ENCODE measurements around the gene OSM.

GRCh38 chr22:30301995-30302809 lies 35.6 kb upstream of the OSM start:
- TF ChIP-seq, protein P1, sequence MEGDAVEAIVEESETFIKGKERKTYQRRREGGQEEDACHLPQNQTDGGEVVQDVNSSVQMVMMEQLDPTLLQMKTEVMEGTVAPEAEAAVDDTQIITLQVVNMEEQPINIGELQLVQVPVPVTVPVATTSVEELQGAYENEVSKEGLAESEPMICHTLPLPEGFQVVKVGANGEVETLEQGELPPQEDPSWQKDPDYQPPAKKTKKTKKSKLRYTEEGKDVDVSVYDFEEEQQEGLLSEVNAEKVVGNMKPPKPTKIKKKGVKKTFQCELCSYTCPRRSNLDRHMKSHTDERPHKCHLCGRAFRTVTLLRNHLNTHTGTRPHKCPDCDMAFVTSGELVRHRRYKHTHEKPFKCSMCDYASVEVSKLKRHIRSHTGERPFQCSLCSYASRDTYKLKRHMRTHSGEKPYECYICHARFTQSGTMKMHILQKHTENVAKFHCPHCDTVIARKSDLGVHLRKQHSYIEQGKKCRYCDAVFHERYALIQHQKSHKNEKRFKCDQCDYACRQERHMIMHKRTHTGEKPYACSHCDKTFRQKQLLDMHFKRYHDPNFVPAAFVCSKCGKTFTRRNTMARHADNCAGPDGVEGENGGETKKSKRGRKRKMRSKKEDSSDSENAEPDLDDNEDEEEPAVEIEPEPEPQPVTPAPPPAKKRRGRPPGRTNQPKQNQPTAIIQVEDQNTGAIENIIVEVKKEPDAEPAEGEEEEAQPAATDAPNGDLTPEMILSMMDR (conservative IDR thresholded peaks at IDR 0.05; ENCODE audit: low read depth in 2 of 2) = no peak
- TF ChIP-seq EZH2phosphoT487 (IDR thresholded peaks at IDR 0.05; ENCODE audit: unreplicated experiment) (no peak), POLR2AphosphoS5 (IDR thresholded peaks at IDR 0.05; ENCODE audit: low read depth) (no peak), EZH2 (IDR thresholded peaks at IDR 0.05; ENCODE audit: low read depth, unreplicated experiment) (no peak), ZNF114 (CRISPR knock-in tag; IDR thresholded peaks at IDR 0.05) (no peak), NANOG (IDR thresholded peaks at IDR 0.05; ENCODE audit: borderline replicate concordance) (no peak)
- TF ChIP-seq, protein P2, sequence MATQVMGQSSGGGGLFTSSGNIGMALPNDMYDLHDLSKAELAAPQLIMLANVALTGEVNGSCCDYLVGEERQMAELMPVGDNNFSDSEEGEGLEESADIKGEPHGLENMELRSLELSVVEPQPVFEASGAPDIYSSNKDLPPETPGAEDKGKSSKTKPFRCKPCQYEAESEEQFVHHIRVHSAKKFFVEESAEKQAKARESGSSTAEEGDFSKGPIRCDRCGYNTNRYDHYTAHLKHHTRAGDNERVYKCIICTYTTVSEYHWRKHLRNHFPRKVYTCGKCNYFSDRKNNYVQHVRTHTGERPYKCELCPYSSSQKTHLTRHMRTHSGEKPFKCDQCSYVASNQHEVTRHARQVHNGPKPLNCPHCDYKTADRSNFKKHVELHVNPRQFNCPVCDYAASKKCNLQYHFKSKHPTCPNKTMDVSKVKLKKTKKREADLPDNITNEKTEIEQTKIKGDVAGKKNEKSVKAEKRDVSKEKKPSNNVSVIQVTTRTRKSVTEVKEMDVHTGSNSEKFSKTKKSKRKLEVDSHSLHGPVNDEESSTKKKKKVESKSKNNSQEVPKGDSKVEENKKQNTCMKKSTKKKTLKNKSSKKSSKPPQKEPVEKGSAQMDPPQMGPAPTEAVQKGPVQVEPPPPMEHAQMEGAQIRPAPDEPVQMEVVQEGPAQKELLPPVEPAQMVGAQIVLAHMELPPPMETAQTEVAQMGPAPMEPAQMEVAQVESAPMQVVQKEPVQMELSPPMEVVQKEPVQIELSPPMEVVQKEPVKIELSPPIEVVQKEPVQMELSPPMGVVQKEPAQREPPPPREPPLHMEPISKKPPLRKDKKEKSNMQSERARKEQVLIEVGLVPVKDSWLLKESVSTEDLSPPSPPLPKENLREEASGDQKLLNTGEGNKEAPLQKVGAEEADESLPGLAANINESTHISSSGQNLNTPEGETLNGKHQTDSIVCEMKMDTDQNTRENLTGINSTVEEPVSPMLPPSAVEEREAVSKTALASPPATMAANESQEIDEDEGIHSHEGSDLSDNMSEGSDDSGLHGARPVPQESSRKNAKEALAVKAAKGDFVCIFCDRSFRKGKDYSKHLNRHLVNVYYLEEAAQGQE (IDR thresholded peaks at IDR 0.05; ENCODE audit: unreplicated experiment) = no peak

Data from GM23338 (cell line).